Ishikawa (cell line): ENCODE results near the gene PSPN.

Experiments
- CEBPB ChIP-seq: IDR thresholded peaks from 2 replicates; pipeline ENCODE4 v1.6.1; 2012
- CREB1 ChIP-seq: IDR thresholded peaks from 2 replicates; pipeline ENCODE4 v1.6.1; 2012; ENCODE audit warnings: low read depth
- EGR1 ChIP-seq: IDR thresholded peaks from 2 replicates; pipeline ENCODE4 v1.6.1; 2012
- EP300 ChIP-seq: IDR thresholded peaks from 2 replicates; pipeline ENCODE4 v1.6.1; 2012; ENCODE audit warnings: borderline replicate concordance
- FOXM1 ChIP-seq: IDR thresholded peaks from 2 replicates; pipeline ENCODE4 v1.6.1; 2012; ENCODE audit warnings: low read depth, borderline replicate concordance
- MAX ChIP-seq: IDR thresholded peaks from 2 replicates; pipeline ENCODE4 v1.6.1; 2012
- NFIC ChIP-seq: IDR thresholded peaks from 2 replicates; pipeline ENCODE4 v1.6.1; 2012
- RAD21 ChIP-seq: IDR thresholded peaks from 2 replicates; pipeline ENCODE4 v1.6.1; 2012; ENCODE audit warnings: low read depth
- REST ChIP-seq: IDR thresholded peaks from 2 replicates; pipeline ENCODE4 v1.6.1; 2012; ENCODE audit warnings: low read depth, mild to moderate bottlenecking
- TAF1 ChIP-seq: IDR thresholded peaks from 2 replicates; pipeline ENCODE4 v1.6.1; 2012; ENCODE audit warnings: low read depth, mild to moderate bottlenecking
- TCF12 ChIP-seq: IDR thresholded peaks from 2 replicates; pipeline ENCODE4 v1.6.1; 2012; ENCODE audit warnings: low read depth
- TEAD4 ChIP-seq: IDR thresholded peaks from 2 replicates; pipeline ENCODE4 v1.6.1; 2012
- USF1 ChIP-seq: IDR thresholded peaks from 2 replicates; pipeline ENCODE4 v1.6.1; 2012
- YY1 ChIP-seq: IDR thresholded peaks from 2 replicates; pipeline ENCODE4 v1.6.1; 2012; ENCODE audit warnings: low read depth
- ZBTB7A ChIP-seq: IDR thresholded peaks from 2 replicates; pipeline ENCODE4 v1.6.1; 2012; ENCODE audit warnings: low read depth

The PSPN gene

GRCh38 chr19:6413291-6413690 lies 37.6 kb upstream of the PSPN start:
- TF ChIP-seq TAF1 (no peak), MAX (no peak), CEBPB (no peak), TEAD4 (no peak), TCF12 (no peak), CREB1 (no peak), FOXM1 (no peak), YY1 (no peak), REST (no peak), RAD21 (no peak), EP300 (no peak), ZBTB7A (no peak), USF1 (no peak), EGR1 (no peak), NFIC (no peak)

GRCh38 chr19:6412447-6413091 lies 36.8 kb upstream of the PSPN start:
- TF ChIP-seq CEBPB = no peak
- TF ChIP-seq RAD21 = peak; percentile 46; the same call in 1 of the 2 replicates

- TF ChIP-seq RAD21 = no peak
Observed at GRCh38 chr19:6412061-6412446, 36.3 kb upstream of the PSPN start.

- no peak for TF ChIP-seq ZBTB7A
- no peak for TF ChIP-seq TCF12
- no peak for TF ChIP-seq REST
- no peak for TF ChIP-seq EGR1
Observed at GRCh38 chr19:6409346-6409745, 33.6 kb upstream of the PSPN start.

GRCh38 chr19:6406401-6406800 lies 30.7 kb upstream of the PSPN start:
- TF ChIP-seq REST (no peak), RAD21 (no peak), TCF12 (no peak), ZBTB7A (no peak), TEAD4 (no peak), USF1 (no peak), YY1 (no peak), CREB1 (no peak), FOXM1 (no peak), EP300 (no peak), TAF1 (no peak), NFIC (no peak), EGR1 (no peak), CEBPB (no peak), MAX (no peak)
